Stimulated activated CD4-positive, alpha-beta T cell treated with anti-CD3 and anti-CD28 coated beads, Interleukin-15, amount 100 ng/mL, for 1 hour (primary cell): ENCODE results near the gene MCCD1.

Experiments used
- DNase-seq, 2 donors: peaks; one replicate each; pipeline ENCODE4 v3.0.0-alpha.2; 2020; ENCODE audit warnings: low read depth in 1 of 2, low spot score in 1 of 2

MCCD1 gene

GRCh38 chr6:31568537-31568961, 39.8 kb downstream of the MCCD1 start:
- peak in 1 of 2 donors; percentile 45 for DNase-seq

- no peak for DNase-seq
Measured at GRCh38 chr6:31569861-31570536, 41.2 kb downstream of the MCCD1 start.

DNA sequence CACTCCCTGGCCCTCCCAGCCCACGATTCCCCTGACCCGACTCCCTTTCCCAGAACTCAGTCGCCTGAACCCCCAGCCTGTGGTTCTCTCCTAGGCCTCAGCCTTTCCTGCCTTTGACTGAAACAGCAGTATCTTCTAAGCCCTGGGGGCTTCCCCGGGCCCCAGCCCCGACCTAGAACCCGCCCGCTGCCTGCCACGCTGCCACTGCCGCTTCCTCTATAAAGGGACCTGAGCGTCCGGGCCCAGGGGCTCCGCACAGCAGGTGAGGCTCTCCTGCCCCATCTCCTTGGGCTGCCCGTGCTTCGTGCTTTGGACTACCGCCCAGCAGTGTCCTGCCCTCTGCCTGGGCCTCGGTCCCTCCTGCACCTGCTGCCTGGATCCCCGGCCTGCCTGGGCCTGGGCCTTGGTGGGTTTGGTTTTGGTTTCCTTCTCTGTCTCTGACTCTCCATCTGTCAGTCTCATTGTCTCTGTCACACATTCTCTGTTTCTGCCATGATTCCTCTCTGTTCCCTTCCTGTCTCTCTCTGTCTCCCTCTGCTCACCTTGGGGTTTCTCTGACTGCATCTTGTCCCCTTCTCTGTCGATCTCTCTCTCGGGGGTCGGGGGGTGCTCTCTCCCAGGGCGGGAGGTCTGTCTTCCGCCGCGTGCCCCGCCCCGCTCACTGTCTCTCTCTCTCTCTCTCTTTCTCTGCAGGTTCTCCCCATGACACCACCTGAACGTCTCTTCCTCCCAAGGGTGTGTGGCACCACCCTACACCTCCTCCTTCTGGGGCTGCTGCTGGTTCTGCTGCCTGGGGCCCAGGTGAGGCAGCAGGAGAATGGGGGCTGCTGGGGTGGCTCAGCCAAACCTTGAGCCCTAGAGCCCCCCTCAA, 43.5 kb downstream of the MCCD1 start, which contains the start of gene LTA:
LTA (plus strand) TSS at position 249 of the 871 bp plus-strand sequence; CDS start at position 703, 454 bp downstream.
- peak; percentile 66 to 70 for DNase-seq

DNA sequence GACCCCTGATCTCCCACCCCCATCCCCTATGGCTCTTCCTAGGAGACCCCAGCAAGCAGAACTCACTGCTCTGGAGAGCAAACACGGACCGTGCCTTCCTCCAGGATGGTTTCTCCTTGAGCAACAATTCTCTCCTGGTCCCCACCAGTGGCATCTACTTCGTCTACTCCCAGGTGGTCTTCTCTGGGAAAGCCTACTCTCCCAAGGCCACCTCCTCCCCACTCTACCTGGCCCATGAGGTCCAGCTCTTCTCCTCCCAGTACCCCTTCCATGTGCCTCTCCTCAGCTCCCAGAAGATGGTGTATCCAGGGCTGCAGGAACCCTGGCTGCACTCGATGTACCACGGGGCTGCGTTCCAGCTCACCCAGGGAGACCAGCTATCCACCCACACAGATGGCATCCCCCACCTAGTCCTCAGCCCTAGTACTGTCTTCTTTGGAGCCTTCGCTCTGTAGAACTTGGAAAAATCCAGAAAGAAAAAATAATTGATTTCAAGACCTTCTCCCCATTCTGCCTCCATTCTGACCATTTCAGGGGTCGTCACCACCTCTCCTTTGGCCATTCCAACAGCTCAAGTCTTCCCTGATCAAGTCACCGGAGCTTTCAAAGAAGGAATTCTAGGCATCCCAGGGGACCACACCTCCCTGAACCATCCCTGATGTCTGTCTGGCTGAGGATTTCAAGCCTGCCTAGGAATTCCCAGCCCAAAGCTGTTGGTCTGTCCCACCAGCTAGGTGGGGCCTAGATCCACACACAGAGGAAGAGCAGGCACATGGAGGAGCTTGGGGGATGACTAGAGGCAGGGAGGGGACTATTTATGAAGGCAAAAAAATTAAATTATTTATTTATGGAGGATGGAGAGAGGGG, 44.7 kb downstream of the MCCD1 start:
- no peak for DNase-seq

DNA sequence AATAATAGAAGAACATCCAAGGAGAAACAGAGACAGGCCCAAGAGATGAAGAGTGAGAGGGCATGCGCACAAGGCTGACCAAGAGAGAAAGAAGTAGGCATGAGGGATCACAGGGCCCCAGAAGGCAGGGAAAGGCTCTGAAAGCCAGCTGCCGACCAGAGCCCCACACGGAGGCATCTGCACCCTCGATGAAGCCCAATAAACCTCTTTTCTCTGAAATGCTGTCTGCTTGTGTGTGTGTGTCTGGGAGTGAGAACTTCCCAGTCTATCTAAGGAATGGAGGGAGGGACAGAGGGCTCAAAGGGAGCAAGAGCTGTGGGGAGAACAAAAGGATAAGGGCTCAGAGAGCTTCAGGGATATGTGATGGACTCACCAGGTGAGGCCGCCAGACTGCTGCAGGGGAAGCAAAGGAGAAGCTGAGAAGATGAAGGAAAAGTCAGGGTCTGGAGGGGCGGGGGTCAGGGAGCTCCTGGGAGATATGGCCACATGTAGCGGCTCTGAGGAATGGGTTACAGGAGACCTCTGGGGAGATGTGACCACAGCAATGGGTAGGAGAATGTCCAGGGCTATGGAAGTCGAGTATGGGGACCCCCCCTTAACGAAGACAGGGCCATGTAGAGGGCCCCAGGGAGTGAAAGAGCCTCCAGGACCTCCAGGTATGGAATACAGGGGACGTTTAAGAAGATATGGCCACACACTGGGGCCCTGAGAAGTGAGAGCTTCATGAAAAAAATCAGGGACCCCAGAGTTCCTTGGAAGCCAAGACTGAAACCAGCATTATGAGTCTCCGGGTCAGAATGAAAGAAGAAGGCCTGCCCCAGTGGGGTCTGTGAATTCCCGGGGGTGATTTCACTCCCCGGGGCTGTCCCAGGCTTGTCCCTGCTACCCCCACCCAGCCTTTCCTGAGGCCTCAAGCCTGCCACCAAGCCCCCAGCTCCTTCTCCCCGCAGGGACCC, 45.6 kb downstream of the MCCD1 start:
- DNase-seq: peak in 1 of 2 donors; percentile 35

DNA sequence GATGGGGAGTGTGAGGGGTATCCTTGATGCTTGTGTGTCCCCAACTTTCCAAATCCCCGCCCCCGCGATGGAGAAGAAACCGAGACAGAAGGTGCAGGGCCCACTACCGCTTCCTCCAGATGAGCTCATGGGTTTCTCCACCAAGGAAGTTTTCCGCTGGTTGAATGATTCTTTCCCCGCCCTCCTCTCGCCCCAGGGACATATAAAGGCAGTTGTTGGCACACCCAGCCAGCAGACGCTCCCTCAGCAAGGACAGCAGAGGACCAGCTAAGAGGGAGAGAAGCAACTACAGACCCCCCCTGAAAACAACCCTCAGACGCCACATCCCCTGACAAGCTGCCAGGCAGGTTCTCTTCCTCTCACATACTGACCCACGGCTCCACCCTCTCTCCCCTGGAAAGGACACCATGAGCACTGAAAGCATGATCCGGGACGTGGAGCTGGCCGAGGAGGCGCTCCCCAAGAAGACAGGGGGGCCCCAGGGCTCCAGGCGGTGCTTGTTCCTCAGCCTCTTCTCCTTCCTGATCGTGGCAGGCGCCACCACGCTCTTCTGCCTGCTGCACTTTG, 46.7 kb downstream of the MCCD1 start, which contains the start of gene TNF:
TNF (plus strand) TSS at position 231 of the 567 bp plus-strand sequence; CDS start at position 408, 177 bp downstream.
- peak; percentile 64 to 81 for DNase-seq

GRCh38 chr6:31575952-31576685, 47.4 kb downstream of the MCCD1 start:
- no peak for DNase-seq

DNA sequence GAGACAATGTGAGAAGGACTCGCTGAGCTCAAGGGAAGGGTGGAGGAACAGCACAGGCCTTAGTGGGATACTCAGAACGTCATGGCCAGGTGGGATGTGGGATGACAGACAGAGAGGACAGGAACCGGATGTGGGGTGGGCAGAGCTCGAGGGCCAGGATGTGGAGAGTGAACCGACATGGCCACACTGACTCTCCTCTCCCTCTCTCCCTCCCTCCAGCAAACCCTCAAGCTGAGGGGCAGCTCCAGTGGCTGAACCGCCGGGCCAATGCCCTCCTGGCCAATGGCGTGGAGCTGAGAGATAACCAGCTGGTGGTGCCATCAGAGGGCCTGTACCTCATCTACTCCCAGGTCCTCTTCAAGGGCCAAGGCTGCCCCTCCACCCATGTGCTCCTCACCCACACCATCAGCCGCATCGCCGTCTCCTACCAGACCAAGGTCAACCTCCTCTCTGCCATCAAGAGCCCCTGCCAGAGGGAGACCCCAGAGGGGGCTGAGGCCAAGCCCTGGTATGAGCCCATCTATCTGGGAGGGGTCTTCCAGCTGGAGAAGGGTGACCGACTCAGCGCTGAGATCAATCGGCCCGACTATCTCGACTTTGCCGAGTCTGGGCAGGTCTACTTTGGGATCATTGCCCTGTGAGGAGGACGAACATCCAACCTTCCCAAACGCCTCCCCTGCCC, 48.3 kb downstream of the MCCD1 start:
- no peak for DNase-seq

- DNase-seq: no peak
Measured at GRCh38 chr6:31577579-31577966, 48.8 kb downstream of the MCCD1 start.

DNA sequence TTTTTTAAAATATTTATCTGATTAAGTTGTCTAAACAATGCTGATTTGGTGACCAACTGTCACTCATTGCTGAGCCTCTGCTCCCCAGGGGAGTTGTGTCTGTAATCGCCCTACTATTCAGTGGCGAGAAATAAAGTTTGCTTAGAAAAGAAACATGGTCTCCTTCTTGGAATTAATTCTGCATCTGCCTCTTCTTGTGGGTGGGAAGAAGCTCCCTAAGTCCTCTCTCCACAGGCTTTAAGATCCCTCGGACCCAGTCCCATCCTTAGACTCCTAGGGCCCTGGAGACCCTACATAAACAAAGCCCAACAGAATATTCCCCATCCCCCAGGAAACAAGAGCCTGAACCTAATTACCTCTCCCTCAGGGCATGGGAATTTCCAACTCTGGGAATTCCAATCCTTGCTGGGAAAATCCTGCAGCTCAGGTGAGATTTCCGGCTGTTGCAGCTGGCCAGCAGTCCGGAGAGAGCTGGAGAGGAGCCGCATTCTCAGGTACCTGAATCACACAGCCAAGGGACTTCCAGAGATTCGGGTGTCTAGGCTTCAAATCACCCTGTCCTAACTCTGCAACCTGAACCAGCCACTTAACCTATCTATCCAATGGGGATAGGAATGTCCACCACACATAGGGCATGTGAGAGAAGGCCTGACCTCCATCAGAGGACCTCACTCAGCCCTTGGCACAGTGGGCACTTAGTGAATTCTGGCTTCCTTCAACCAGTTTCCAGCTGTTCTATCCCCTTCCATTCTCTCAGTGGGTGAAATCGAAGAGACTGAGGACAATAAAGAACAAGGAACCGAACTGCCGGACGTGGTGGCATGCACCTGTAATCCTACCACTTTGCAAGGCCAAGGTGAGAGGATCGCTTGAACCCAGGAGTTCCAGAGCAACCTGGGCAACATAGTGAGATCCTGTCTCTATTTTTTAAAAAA, 49.7 kb downstream of the MCCD1 start:
- DNase-seq: no peak

DNA sequence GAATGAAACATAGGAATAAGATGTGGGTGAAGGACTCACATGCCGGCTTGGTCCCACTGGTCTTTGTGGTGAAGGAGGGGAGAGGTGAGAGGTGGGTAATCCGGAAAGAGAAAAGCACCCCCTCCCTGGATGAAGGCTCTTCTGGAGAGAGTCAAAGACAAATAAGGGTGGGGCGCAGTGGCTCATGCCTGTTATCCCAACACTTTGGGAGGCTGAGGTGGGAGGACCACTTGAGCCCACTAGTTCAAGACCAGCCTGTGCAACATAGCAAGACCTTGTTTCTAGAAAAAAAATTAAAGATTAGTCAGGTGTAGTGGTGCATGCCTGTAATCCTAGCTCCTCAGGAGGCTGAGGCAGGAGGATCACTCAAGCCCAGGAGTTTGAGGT, 50.4 kb downstream of the MCCD1 start:
- DNase-seq: no peak
